GM21786 (cell line): ENCODE results near the gene SLC23A1.
"Not testable (repeated sequence)": the region's sequence is repeated elsewhere in the genome, so short reads cannot be mapped to it uniquely, and the experiment has no call there.

Experiments
- ATAC-seq: cut with Tn5 transposase; IDR thresholded peaks from one replicate; pipeline ENCODE4 v1.9.1; 2021; ENCODE audit not compliant: unreplicated experiment

Gene SLC23A1

DNA sequence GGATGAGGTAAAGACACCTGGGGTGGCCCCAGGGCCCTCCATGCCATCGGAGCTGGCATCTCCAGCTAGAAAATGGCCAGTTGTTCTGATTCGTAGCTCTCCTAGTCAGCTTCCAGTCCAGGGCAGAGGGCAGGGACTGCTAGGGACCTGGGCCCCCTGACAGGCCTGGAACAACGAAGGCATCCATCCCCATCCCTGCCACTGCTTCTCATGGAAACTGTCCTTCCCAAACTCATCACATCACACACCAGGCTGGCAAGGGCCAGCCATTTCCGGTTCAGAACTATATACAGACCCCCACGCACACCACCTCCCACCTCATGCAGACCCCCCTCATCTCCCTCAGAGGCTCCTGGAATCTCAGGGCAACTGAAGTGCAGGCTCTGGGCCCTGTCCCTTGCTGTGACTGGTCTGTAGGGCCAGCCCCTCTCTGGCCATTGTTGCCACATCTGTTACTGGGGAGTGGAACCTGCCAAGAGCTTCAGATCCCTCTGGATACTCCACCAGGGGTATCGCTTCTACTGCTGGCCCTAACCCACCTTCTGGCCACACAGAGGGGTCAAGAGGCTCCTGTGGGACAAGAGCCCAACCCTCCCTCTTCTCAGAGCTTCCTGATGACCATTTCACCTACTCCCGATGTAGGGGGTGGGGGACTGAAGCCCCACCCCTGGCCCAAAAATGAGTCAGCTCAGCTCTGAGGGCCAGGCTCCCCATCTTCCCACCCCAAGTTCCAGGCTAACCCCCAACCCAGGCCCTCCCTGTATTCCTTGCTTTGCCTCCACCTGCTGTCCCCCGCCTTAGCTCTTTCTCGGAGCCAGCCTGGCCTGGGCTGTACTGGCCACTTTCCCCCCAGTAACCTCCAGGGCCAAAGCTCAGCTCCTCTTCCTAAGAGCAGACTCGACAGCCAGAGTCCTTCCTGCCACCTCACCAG lies 7.8 kb upstream of the SLC23A1 start:
- no peak for ATAC-seq

GRCh38 chr5:139389701-139390638 lies 6.9 kb upstream of the SLC23A1 start, which contains the start of gene MZB1:
Gene MZB1, minus strand, starts transcription at chr5:139389913. Its CDS starts 57 bp downstream, at chr5:139389856.
- peak; percentile 38 for ATAC-seq

- ATAC-seq, result no peak
Observed at GRCh38 chr5:139388198-139388821, 5.2 kb upstream of the SLC23A1 start.

DNA sequence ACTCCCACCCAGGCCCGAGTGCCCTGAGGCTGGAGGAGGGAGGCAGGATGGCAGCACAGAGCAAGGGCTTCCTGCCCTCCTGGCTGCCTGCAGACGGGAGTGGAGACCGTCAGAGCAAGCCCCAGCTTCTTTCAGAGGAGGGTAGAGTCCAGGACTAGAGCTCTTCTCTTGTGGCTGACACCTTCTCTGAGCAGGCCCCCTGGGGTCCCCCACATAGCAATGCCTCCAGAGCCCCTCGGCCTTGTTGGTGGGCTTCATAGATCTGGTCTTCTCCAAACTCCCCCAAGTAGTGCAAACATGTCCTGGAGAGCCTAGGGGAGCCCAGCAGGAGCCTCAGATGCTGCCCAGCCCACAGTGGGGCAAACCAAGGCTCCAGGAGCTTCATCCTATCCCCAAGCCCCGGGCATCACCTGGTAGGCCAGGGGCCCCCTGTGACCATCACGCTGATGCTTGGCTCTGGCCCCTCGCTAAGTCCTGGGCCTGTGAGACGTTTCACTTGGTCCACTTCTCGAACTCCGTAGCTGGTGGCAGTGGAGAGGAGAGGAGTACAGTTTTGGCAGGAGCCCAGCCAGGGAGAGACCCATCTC lies 4.6 kb upstream of the SLC23A1 start:
- ATAC-seq, result no peak

GRCh38 chr5:139386956-139387355 lies 3.9 kb upstream of the SLC23A1 start:
- not testable (repeated sequence) for ATAC-seq

GRCh38 chr5:139386050-139386438 lies 2.9 kb upstream of the SLC23A1 start:
- ATAC-seq, result no peak

DNA sequence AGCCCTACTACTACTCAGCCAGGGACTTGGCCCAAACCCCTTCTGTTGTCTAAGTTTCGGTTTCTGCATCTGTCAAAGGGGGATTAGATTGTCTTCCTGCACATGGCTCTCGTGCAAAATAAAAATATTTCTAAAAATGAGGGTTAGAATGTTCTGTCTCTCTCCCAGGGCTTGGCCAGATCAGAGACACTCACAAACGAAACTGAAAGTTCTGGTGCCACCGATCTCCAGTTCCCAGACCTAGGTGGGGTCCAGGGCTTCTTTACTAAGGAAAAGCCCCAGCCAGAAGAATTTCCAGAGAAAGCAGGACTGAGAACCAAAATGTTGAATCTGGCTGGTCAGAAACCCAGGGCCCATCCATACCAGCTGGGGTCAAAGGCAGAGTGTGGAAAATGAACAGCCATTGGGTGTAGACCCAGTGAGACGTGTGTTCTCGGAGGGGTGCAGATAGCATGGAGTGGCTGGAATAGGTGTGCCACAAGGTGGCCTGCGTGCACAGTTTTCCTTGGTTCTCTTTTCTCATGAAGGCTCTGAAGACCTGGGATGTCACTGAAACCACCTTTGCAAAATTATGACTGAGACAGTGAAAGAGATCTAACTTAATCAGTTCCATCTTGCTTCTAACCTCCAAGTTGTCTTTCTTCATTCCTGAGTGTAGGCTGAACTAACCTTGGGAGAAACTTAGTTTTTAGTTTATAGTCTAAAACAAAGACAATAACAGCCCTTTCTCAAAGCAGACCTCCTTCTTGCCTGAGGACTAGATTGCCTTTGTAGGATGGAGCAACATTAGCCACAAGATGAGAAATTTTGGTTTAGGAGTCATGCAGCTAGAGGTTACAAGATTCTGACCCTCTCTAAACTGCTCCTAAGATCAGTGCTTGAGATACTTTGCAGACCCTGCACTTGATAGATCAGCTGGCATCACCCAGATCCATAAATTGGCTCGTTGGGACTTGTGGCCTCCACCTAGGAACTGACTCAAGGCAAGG lies 2.3 kb upstream of the SLC23A1 start:
- peak; percentile 25 for ATAC-seq

DNA sequence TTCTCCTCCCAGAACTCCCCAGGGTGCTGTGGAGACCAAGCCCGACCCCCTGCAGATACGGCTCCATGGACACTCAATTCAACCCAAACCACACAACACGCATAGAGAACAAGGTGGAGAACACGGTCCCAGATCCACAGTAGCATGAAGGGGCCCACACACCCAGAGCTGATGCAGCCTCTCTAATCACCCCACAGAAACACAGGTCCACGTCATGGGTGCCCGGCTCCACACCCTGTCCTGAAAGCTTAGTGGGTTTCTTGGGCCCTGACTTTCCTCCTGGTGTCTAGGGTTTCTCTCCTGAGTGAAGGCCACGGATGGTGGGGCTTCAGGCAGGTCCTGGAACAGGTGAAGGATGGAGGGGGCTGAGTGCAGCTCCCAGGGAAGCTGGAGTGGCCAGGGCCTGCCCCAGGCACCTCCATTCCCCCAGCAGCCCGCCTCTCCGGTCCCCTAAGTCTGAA lies 1.5 kb upstream of the SLC23A1 start:
- peak; percentile 1 for ATAC-seq

DNA sequence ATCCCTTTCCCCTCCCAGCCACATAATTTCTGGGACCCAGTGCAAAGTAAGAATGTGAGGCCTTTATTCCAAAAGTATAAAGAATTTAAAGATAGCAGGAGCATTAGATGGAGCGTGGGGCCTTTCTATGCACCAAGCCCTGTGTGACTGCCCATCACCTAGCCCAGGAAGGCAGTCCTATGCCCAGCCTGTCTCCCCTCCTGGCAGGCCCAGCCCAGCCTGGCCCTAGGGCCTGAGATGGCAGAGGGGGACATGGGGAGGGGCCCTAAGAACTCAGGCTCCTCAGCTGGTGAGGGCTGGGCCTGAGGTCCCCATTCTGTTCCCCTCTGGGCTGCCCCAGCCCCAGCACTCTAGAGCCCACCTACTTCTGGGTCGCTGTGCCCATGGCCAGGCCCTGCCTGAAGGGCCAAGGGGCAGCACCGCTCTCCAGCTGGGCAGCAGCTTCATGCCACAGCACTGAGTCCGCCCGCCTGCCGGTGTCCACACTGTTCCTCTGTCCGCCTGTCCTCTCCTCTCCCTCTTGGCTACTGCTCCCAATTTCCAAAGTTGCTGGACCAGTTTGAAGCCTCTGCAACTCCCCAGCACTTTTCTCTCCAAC lies 995 bp upstream of the SLC23A1 start:
- no peak for ATAC-seq

- no peak for ATAC-seq
Observed at GRCh38 chr5:139382807-139383206, 290 bp downstream of the SLC23A1 start.

DNA sequence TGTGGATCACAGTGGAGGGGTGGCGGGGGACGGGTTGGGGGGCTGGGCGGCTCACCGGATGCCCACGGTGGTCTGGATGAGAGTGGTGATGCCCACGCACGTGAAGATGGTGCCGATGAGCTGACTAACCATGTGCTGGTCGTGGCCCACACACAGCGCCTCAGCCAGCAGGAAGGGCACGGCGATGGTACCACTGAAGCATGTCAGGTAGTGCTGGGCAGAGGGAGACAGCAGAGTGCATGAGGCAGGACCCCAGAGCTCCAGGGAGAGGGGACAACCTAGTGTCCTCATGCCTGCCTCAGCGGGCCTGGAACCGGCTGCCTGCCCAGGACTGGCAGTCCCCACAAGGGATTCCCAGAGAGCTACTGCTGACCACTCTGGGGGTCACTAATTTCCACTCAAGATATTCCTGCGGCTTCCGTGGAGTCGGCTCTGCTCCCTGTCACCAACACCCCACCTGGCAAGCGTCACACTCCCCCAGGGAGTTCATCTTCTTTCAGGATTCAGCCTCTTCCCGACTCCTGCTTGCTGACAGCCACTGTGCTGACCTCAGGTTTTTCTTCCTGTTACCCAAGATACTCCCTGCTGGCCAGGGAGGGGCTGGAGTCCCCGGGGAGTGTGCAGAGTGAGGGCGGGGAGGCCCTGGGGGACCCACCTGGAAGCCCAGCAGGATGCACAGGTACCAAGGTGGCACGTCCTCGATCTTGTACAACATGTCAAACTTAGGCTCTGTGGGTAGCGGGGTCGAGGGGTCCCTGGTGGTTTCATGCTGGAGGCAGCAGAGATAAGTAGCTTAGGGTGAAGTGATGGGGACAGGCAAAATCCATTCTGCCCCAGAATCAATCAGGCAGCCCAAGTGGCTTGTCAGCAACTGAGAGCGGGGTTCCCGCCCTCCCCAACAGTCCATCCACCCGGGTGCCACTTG lies 998 bp downstream of the SLC23A1 start:
- ATAC-seq, result no peak

- ATAC-seq, result no peak
Observed at GRCh38 chr5:139379626-139380449, 3.3 kb downstream of the SLC23A1 start.

DNA sequence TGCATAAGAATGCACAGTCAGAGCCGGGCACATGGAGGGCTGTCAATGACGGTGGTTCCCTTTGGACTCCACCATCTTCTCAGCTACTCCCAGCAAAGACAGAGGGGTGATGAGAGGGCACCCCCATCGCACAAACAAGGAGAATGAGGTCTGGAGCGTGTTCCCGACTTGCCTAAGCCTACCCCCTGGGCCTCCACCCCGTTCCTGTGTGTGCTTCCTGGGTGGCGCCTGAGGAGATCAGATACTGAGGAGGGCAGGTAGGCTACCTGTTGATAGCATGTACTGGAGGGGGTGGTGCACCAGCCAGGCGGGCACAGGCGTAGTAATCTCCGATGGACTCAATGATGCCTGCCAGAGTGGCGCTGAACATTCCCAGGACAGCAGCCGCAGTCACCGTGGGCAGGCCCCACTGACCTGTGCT lies 4.1 kb downstream of the SLC23A1 start:
- no peak for ATAC-seq

DNA sequence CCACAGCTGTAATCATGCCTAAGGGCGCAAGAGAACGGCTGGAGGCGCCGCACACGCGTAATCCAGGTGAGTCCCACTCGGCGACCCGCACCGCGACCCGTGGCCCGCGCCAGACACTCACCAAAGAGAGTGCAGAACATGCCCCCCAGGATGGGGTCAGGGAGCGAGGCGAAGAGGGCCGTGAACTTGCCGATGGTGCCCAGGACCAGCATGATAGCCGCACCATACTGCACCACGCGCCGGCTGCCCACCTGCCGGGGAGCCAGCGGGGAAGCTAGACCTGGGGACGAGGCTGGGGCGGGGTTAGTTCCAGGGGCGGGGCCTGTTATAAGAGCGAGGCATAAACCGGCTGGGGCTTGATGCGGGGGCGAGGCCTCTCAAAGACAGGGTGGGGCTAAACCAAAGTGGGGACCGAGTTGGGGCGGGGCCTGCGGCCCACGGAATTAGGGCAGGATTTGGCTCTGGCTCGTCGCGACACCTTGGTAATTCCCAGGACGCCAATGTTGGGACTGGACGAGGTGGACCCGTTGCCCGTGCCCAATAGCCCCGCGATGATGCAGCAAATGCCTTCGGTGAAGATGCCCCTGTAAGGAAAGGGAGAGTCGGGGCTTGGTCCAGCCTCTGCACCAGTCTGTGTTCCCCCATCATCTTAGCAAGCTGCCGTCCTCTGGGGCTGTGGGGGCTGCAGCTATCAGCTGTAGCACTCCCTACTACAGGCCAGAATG lies 4.8 kb downstream of the SLC23A1 start:
- ATAC-seq, result no peak

DNA sequence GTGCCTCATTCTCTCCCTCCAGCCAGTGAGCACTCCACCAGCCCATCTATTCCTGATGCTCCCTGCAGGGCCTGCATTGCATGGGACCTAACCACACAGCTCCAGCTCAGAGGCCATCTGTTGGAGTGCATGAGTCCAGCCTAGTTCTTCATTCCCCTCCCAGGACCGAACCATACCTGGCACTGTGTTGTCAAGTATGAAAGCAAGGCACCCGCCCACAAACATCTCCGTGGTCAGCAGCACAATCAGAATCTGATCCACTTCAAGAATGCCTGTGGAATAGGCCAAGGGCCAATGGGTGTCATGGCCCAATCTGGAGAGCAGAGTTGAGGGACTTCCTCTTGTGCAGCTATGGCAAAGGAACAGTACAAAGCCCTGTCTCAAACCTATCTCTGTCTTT lies 5.9 kb downstream of the SLC23A1 start:
- no peak for ATAC-seq

GRCh38 chr5:139376364-139376763 lies 6.7 kb downstream of the SLC23A1 start:
- no peak for ATAC-seq
